IPS-15b (cell line): ENCODE results near the gene ZIC2.
A peak's percentile ranks its signal among the peaks of the same experiment; 100 is the strongest.

ENCODE experiments used
- H3K27me3 ChIP-seq: one replicate; pipeline ENCODE4 v1.6.1; 2013; ENCODE audit warnings: low read length; ENCODE audit not compliant: control insufficient read depth, insufficient read depth
- H3K36me3 ChIP-seq: one replicate; pipeline ENCODE4 v1.6.1; 2013; ENCODE audit warnings: low read length; ENCODE audit not compliant: control insufficient read depth, insufficient read depth
- H3K4me1 ChIP-seq: one replicate; pipeline ENCODE4 v1.6.1; 2013; ENCODE audit warnings: mild to moderate bottlenecking, low read length; ENCODE audit not compliant: control insufficient read depth, insufficient read depth
- H3K4me3 ChIP-seq: one replicate; pipeline ENCODE4 v1.5.1; 2013; ENCODE audit warnings: low read depth, low read length
- H3K9ac ChIP-seq: one replicate; pipeline ENCODE4 v1.6.1; 2013; ENCODE audit warnings: low read depth, mild to moderate bottlenecking, low read length
- H3K9me3 ChIP-seq: one replicate; pipeline ENCODE4 v1.6.1; 2013; ENCODE audit warnings: mild to moderate bottlenecking, low read length; ENCODE audit not compliant: control insufficient read depth, insufficient read depth

ZIC2 gene

GRCh38 chr13:99977912-99978798, 3.4 kb upstream of the ZIC2 start:
- H3K9ac ChIP-seq = no peak overlapping the region

GRCh38 chr13:99978799-99979452, 2.7 kb upstream of the ZIC2 start:
- Histone ChIP-seq H3K27me3 (peaks cover 65% of the 10 kb centered on the region), H3K4me3 (peak overlapping the region; percentile 62), H3K9me3 (no peaks in the 10 kb centered on the region)

More at GRCh38 chr13:99977912-99978798, 3.4 kb upstream of the ZIC2 start:
- peak overlapping the region; percentile 62 for H3K4me3 ChIP-seq
- H3K27me3 ChIP-seq = peaks cover 65% of the 10 kb centered on the region
- H3K36me3 ChIP-seq = no peaks in the 10 kb centered on the region
- H3K9me3 ChIP-seq = no peaks in the 10 kb centered on the region
- peaks cover 26% of the 10 kb centered on the region for H3K4me1 ChIP-seq

DNA sequence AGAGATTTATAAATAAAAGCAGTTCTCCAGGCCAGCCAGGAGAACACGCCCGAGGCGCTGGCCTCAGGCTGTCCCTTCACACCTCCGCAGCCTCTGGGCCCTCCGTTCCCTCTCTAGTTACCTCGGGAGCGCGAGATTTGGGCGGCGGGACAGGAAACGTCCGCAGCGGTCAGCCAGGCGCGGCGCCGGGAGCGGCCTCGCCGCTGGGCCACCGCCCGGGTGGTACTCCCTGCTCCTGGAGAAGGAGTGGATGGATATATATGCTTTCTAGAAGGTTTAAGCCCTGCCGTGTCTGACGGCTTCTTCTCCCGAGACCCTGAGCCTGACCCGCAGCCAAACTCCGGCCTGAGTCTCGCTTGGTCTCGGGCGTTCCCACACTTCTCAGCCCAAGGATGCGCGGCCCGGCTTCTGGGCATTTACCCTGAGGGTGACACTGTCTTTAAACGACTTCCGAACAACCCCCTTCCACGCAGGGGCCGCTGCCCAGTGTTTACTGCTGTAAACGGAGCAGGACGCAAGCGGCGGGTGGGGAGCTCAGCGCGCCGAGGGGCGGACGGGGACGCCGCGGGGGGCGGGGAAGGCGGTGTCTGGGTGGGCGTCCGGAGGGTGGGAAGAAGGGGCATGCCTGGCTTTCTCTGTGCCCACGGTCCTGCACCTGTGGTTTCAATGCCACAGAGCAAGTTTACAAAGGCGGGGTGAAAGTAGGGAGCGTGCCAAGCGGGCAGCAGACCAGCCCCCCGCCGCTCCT, 2.0 kb upstream of the ZIC2 start:
- H3K27me3 ChIP-seq = peaks cover 72% of the 10 kb centered on the region
- no peaks in the 10 kb centered on the region for H3K9me3 ChIP-seq
- H3K36me3 ChIP-seq = no peaks in the 10 kb centered on the region
- H3K4me1 ChIP-seq = peaks cover 17% of the 10 kb centered on the region
- H3K9ac ChIP-seq = peak overlapping the region; percentile 24
- peak overlapping the region; percentile 62 for H3K4me3 ChIP-seq

More at GRCh38 chr13:99978799-99979452, 2.7 kb upstream of the ZIC2 start:
- Histone ChIP-seq H3K4me1 (peaks cover 22% of the 10 kb centered on the region), H3K9ac (no peak overlapping the region), H3K36me3 (no peaks in the 10 kb centered on the region)

GRCh38 chr13:99980201-99980823, 1.3 kb upstream of the ZIC2 start:
- Histone ChIP-seq H3K9ac (peak overlapping the region; percentile 24), H3K9me3 (no peaks in the 10 kb centered on the region), H3K36me3 (no peaks in the 10 kb centered on the region), H3K27me3 (peaks cover 69% of the 10 kb centered on the region), H3K4me3 (peak overlapping the region; percentile 62), H3K4me1 (peaks cover 16% of the 10 kb centered on the region)

- peaks cover 66% of the 10 kb centered on the region for H3K27me3 ChIP-seq
Measured at GRCh38 chr13:99980824-99981734, 505 bp upstream of the ZIC2 start.

DNA sequence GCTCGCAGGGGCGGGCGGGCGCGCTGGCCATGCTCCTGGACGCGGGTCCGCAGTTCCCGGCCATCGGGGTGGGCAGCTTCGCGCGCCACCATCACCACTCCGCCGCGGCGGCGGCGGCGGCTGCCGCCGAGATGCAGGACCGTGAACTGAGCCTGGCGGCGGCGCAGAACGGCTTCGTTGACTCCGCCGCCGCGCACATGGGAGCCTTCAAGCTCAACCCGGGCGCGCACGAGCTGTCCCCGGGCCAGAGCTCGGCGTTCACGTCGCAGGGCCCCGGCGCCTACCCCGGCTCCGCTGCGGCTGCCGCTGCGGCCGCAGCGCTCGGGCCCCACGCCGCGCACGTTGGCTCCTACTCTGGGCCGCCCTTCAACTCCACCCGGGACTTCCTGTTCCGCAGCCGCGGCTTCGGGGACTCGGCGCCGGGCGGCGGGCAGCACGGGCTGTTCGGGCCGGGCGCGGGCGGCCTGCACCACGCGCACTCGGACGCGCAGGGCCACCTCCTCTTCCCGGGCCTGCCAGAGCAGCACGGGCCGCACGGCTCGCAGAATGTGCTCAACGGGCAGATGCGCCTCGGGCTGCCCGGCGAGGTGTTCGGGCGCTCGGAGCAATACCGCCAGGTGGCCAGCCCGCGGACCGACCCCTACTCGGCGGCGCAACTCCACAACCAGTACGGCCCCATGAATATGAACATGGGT, 599 bp downstream of the ZIC2 start:
- Histone ChIP-seq H3K9ac (no peak overlapping the region), H3K4me1 (peaks cover 18% of the 10 kb centered on the region), H3K36me3 (no peaks in the 10 kb centered on the region), H3K9me3 (no peaks in the 10 kb centered on the region), H3K4me3 (peak overlapping the region; percentile 67), H3K27me3 (peaks cover 66% of the 10 kb centered on the region)

More at GRCh38 chr13:99980824-99981734, 505 bp upstream of the ZIC2 start:
- no peak overlapping the region for H3K9ac ChIP-seq
- peaks cover 17% of the 10 kb centered on the region for H3K4me1 ChIP-seq
- H3K9me3 ChIP-seq = no peaks in the 10 kb centered on the region
- peak overlapping the region; percentile 56 for H3K4me3 ChIP-seq
- H3K36me3 ChIP-seq = no peaks in the 10 kb centered on the region

GRCh38 chr13:99982731-99983498, 1.3 kb downstream of the ZIC2 start:
- H3K9me3 ChIP-seq = no peaks in the 10 kb centered on the region
- peaks cover 66% of the 10 kb centered on the region for H3K27me3 ChIP-seq
- peak overlapping the region; percentile 67 for H3K4me3 ChIP-seq
- no peaks in the 10 kb centered on the region for H3K36me3 ChIP-seq
- H3K9ac ChIP-seq = peak overlapping the region; percentile 47
- H3K4me1 ChIP-seq = peaks cover 18% of the 10 kb centered on the region

- Histone ChIP-seq H3K9ac (peak overlapping the region; percentile 47), H3K4me1 (peaks cover 22% of the 10 kb centered on the region), H3K9me3 (no peaks in the 10 kb centered on the region), H3K36me3 (no peaks in the 10 kb centered on the region), H3K27me3 (peaks cover 66% of the 10 kb centered on the region), H3K4me3 (peak overlapping the region; percentile 67)
Measured at GRCh38 chr13:99983499-99984401, 2.2 kb downstream of the ZIC2 start.
